OCI-LY3 (cell line): ENCODE measurements around the gene OR11G2.

Experiments used
- CTCF ChIP-seq: fragments of 200-600, 300-600 bp; sonication (generic); IDR thresholded peaks from 2 replicates; pipeline ENCODE4 v1.5.1; 2014; ENCODE audit warnings: antibody characterized with exemption, low read length, low read depth
- EZH2phosphoT487 ChIP-seq: fragments of 200-600 bp; shearing (Covaris generic); IDR thresholded peaks from 2 replicates; pipeline ENCODE4 v1.6.1; 2018; ENCODE audit warnings: antibody characterized with exemption, mixed run types, low read depth

DNA sequence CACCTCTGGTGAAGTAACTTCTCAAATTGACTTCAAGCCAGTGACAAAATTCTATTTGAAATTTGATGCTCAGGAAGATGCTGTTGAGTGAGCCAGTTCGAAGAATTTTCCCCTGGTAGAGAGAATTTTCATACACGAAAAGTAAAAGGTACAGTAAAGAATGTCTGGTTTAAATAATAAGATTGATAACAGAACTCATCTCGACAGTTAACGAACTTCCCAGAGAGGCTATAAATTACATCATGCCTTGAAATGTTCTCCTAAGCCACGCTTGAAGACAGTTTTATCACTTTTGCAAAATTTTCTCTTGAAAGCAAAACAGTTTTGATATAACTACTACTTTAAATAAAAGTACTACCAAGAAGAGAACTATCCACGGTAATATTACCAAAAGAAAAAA is 14.4 kb upstream of the OR11G2 start:
- no peak for TF ChIP-seq EZH2phosphoT487
- no peak for TF ChIP-seq CTCF
